GM19043 (cell line): Measurements from ENCODE around the gene GALNT12.

Source experiments
- ATAC-seq: cut with Tn5 transposase; IDR thresholded peaks from one replicate; pipeline ENCODE4 v1.9.1; 2021; ENCODE audit warnings: low read depth; ENCODE audit not compliant: unreplicated experiment

The GALNT12 gene

DNA sequence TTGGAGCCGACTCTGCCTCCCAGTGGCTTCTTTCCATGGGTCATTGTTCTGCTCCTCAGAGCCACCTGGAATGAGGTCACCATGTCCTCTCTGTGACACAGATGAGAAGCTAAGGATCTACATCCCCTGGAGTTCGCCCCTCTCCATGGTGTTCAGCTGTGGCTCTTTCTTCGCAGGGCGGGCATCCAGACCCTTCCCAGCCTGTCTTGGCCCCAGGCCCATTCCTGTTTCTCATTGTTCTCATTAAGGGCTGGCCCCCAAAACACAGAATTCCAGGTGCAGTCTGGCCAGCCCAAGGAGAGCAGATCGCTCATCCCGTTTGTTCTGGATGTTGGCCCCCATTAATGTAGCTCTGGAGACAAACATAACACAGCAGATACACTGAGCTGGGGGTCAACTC is 69.8 kb downstream of the GALNT12 start:
- ATAC-seq, result no peak

DNA sequence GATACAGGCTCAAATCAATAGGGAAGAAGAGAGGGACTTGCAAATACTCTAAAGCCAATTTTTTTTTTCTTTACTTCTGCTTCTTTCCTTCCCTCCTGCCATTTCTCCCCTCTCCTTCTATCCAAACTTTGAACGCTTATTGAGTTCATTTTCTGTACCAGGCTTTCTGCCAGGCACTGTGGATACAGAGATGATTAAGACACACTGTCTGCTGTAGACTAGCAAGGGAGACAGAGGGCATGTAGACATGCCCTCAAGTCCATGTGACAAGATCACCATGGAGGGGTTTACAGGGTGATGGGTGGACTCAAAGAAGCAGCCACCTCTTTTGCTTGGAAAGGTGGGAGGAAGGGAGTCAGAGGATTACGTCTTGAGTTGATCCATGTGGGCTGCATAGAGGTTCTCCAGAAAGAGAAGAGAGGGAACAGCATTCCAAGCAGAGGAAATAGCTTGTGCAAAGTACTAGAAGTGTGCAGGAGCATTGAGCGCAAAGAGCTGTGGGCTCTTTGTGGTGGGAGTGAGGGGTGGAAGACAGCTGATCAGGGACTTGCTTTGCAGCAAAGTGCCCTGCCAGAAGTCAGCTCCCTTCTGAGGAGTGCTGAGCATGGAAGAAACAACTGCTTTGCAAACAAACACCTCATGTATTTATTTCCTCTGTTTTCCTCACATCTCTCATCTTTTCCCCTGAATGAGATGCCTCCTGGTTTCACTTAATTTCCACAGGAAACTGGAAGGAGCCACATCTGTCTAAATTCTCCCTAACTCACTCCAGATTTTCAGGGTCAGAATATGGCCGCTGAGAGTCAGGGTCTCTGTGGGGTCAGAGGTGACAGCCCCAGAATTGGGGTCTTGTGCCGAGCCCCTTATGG is 71.9 kb downstream of the GALNT12 start:
- ATAC-seq, result no peak

DNA sequence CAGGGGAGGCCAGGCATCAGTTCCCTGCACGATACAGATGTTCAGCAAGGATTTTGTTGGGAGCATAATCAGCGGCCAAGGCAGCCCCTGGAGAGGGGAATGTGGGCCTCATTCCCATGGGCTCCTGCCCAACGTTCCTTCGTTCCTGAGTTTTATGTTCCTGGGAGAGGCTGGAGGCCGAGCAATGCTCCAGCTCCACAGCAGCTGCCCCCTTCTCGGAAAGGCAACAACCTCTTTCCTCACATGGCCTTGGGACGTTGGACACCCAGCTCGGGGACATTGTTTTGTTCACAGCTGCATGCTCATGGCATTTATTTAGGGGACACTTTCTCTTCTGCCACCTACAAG is 72.5 kb downstream of the GALNT12 start:
- ATAC-seq, result no peak

DNA sequence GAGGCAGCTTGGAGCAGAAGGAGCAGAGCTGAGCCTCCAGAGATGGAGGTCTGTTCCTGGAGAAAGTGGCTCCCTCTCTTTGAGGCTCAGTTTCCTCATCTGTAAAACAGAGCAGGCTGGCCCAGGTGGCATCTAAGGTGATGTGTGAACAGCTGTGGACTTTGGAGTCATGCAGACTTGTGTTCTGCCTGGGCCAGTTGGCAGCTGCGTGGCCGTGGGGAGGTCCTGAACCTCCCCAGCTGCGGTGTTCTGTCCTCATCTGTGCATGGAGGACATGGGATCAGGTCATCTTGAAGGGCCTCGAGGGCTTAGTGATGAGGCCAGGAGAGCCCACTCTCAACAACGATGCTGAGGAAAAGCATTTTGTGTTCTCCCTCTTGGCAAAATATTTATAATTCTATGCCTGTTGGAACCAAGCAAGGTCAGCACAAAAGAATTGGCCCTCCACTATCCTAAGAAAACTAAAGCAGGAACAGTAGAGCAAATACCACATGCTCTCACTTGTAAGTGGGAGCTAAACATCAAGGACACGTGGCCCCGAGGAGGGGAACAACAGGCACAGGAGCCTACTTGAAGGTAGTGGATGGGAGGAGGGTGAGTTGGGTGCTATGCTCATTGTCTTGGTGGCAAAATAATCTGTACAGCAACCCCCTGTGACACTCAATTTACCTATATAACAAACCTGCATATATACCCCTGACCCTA is 73.0 kb downstream of the GALNT12 start:
- no peak for ATAC-seq

DNA sequence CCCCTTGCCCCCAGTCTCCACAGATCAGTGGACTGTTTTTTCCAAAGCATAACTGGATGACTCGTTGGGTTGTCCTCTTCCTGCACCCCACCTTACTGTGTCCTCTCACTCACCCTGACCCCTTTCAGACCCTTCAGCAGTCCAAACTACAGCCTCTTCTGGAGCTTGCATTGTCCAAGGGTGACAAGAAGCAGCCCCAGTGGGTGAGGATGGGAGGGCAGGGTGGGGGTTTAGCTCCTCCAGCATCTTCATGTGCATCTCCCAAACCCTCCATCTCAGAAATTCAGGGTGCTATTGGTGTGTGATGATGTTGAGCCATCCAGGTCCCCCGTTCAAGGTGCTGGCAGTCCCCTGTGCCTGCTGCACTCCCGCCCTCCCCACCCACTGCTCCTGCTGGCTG is 73.9 kb downstream of the GALNT12 start:
- ATAC-seq, result no peak

DNA sequence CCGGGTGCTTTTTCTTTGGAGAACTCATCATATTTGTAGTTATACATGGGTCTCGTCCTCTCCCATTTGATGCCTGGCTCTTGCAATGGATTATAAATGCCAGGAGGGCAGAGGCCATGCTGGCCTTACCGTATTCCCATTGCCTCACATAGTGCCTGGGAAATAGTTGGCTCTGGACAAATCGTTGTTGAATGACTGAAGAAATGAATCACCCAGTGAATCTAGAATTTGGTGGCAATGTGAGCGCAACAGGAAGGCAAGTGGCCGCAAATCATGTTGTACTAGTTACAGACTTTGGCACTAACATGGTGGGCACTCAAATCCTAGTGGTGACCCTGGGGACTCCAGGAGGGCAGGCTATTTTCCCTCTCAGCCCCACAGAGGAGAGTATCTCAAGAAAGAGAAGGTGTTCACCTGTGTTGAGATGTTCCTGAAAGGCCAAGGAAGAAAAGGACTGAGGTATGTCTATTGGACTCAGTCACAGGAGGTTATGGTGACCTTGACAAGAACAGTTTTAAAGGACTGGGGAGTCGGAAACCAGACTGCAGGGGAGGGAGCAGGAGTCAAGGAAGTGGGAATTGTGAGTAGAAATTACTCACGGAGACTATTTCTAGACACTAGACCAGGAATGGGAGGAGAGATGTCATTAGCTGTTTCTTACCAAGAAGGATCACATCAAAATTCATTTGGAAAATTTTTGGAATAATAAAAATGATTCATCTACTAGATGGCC is 74.5 kb downstream of the GALNT12 start:
- no peak for ATAC-seq

DNA sequence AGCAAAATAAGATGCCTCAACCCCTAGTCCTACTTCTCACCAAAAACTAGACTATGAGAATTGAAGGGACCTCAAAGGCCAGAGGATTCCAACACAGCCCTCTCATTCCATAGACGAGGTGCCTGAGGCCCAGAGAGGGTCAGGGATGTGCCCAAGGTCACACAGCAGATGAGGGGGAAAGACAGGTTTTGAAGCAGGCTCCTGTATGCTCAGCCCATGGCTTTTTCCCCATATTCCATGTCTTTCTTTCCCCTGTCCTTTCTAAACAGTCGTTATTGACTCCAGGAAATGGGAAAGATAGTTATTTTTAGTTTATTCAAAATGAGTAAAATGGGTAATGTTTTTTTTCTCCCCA is 75.1 kb downstream of the GALNT12 start:
- ATAC-seq, result no peak

DNA sequence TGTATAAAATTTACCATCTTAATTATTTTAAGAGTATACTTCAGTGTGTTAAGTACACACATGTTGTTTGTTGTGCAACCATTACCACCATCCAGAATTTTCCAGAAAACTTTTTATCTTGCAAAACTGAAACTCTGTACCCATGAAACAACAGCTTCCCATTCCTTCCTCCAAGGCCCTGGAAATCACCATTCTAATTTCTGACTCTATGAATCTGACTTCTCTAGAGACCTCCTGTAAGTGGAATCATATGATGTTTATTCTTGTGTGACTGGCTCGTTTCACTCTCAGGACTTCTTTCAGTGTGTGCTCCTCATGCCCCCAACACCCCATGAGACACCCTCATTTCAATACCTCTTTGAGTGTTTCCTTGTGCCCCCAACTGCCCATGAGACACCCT is 75.8 kb downstream of the GALNT12 start:
- ATAC-seq, result no peak

DNA sequence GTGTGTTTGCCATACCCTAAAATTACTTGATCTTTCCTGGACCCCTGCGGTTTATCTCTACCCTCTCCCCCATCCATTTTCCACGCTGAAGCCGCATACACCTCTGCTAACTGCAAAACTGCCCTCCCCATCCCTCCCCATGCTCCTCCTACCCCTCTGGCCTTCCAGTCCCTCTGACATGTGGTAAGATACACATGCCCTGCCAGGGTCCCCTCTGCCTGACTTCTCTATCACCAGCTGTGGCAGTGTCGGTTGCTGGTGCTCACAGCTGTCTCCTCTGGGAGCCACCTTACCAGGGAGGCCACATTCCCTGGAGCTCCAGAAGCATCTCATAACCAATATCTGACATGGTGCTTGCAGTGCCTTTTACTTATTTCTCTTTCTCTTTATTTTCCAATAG is 77.4 kb downstream of the GALNT12 start:
- ATAC-seq, result no peak

DNA sequence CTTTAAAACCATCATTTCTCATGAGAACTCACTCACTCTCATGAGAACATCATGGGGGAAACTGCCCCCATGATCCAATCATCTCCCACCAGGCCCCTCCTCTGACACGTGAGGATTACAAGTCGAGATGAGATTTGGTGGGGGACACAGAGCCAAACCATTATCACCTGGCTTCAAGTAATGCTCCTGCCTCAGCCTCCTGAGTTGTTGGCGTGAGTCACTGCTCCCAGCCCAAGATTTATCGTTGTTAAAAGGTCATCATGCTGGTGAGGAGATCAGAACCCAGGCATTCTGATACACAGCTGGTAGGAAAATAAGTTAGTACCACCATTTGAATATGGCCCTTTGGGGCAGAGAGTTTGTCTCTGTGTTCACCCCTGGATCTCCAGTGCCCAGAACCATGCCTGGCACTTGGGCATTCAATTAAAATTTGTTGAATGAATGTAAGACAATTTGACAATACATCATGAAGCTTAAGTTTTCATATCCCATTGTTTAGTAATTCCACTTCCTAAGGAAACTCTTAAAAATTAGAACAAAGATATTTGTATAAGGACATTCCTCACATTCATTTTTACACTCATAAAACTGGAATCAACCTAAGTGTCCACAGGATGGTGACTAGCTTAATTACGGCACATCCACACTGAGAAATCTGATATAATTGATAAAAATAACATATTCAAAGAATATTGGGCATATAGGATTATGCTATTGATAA is 78.3 kb downstream of the GALNT12 start:
- ATAC-seq, result no peak

DNA sequence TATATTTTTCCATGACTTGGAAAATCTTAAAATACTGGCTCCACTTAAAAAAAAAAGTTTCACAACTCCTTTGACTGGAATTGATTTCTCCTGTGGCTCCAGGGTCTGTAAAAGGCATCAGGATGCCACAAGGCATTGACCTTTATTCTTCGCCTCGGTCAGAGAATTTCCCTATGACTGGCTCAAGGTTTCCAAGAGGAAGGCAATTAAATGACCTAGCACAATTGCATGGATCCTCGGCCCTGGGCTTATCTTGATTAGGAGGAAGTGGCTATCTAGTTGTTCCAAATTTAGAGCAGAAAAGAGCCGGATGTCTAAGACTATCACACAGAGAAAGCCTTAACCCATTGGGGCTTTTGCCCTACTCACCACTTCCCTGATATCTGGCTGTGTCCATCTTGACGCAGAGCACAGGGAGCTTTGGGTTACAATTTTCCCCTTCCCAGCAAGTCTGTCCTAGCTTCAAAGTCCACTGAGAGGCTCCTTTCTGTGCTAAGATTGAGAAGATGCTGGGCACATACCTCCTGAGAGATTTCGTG is 79.3 kb downstream of the GALNT12 start:
- no peak for ATAC-seq

DNA sequence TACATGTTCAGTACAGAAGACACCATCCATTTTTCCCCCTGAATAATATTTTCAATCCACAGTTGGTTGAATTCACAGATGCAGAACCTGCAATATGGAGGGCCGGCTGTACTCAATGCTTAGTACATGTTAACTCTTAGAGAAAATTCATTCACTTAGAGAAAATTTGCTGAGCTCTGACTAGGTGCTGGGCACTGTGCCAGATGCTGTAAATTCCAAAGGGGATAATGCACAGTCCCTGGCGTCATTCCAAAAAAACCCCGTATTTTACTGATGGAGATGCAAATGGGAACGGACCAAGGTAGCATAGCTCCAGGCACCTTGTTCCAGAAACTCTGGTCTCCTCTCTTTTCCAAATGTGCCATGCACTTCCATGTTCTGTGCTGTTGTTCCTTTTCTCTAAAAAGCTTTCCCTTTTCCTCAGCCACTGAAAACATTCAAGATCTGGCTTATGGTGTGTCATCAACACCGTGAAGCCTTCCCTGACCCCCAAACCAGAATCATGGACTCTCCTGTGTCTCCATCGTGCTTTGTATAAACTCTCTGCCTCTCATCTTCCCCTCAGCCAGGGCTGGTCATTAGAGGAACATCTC is 80.5 kb downstream of the GALNT12 start:
- ATAC-seq, result no peak

DNA sequence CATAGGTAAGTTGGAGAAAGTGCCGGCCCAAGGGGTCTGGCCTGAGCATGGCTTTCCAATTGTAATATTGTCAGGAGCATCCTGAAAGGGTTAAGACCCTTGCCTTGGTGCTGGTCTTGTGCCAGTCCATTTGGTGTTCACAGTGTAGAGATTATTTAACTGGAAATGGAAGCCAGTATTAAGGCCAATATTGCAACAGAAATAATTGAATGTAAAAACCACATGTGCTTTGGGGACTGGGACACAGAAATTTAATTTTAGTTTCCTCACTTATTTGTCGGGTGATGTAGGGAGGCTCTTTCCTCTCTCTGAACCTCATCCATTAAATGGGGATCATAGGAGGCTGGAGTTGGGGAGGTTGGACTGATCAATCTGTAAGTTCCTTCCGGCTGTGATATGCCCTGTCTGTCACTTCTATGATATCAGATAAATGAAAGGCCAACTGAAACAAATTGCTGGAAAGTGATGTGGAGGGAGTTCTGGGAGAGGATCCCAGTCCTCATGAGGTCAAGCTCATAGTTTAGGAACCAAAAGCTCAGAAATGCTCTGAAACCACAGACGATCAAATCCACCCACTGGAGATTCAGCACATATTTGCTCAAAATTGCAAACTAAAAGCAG is 81.4 kb downstream of the GALNT12 start:
- ATAC-seq, result no peak

DNA sequence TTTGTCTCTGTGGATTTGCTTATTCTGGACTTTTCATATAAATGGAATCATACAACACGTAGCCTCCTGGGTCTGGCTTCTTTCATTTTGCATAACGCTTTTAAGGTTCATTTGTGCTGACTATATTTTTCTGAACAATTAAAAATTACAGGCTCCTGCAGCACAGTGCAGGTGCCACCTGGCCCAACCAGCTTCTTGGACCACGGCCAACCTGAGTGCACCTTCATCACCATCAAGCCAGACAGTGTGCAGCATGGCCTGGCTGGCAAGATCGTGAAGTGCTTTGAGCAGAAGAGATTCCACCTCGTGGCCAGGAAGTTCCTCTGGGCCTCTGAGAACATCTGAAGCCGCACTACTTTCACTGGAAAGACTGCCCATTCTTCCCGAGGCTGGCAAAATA is 82.8 kb downstream of the GALNT12 start:
- no peak for ATAC-seq

DNA sequence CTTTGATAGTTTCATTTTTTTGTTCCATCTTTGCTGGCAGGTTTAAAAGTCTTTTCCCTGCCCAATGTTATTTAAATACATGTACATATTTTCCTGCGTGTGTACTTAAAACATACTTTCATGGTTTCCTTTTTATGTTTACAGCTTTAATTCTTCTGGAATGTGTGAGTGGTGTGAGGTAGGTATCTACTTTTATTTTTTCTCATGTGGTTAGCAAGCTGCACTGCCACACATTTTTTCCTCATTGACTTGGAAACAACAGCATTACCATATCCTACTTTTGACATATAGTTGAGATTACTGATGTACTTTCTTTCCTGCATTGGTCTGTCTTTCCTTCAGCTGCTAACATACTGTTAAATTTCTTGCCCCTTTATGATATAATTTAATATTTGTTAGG is 84.8 kb downstream of the GALNT12 start:
- ATAC-seq, result no peak

DNA sequence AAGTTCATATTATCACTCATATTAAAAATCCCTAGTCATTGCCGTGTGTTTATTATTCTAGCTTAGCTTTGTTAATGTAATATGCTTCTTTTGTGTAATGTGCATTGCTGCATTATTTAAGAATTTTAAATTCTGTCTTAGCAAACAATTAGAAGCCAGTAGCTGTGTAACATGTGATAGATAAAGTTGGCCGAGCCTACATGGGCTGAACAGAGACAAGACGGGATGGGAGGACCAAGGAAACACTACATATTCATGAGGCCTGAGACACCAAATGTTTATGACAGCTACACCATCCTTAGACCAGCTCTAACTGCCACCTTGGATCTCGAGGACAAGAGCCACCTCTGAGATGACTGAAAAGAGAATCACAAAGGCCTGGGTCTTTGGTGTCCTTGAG is 85.2 kb downstream of the GALNT12 start:
- ATAC-seq, result no peak

DNA sequence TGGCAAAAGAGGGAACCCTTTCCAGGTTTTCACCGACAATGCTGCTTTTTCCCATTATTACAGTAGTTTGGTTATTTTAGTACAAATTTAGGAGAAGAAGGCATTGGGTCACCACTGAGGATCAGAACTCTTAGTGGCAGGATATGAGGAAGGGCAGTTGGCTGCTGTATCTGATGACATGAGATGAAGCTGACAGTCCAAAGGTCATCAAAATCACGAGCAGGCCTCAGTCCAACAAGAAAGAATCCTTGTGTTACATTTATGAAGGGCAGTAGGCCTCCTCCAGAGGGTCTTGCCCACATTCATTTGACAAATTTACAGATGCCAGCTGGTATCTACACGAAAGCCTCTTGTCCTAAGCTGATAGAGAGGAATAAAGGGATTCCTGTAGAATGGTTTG is 86.7 kb downstream of the GALNT12 start:
- ATAC-seq, result no peak

DNA sequence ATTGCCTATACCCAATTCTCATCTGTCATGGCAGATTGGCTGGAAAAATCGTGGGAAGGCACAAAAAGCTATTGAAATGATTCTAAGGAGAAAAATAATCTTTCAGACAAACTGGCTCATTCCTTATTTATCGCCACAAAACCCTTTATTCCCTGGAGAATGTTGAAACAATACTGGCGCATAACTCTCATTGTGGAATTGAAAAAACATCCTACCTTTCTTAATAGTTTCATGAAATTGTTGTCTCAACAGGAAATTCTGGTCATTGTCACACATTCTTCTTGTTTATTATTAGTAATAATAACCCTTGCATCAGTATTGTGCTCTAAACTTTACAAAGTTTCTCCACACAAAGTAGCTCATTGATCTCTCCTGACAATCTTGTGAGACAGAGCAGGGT is 87.3 kb downstream of the GALNT12 start:
- no peak for ATAC-seq

DNA sequence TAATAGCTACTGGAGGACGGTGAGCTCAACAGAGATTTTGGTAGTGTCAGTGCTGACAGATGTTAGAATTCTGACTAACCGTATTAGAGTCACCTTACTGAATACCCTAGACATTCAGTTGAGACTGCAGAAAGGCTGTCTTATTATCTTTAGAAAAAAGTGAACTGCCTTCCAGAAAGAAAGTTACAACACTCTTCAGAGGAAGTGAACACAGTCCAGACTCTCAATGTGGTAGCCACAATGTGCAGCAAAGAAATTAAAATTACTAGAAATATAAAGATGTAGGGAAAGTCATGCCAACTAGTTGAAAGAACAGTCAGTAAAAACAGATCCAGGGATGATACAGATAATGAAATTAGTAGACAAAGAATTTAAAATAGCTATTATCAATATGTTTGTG is 89.2 kb downstream of the GALNT12 start:
- no peak for ATAC-seq

DNA sequence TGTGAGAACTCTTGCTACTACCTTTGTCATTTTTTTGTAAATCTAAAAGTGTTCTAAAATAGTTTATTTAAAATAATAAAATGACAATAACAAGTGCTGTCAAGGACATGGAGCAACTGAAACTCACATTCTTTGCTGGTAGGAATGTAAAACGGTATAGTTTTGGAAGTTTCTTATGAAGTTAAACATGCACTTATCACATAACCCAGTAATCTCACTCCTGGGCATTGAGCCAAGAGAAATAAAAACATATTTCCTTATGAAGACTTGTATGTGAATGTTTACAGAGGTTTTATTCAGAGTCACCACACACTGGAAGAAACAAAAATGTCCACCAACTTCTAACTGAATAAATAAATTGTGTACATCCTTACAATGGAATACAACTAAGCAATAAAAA is 90.3 kb downstream of the GALNT12 start:
- ATAC-seq, result no peak
